Measurements from ENCODE around the gene TMEM92.

DNA sequence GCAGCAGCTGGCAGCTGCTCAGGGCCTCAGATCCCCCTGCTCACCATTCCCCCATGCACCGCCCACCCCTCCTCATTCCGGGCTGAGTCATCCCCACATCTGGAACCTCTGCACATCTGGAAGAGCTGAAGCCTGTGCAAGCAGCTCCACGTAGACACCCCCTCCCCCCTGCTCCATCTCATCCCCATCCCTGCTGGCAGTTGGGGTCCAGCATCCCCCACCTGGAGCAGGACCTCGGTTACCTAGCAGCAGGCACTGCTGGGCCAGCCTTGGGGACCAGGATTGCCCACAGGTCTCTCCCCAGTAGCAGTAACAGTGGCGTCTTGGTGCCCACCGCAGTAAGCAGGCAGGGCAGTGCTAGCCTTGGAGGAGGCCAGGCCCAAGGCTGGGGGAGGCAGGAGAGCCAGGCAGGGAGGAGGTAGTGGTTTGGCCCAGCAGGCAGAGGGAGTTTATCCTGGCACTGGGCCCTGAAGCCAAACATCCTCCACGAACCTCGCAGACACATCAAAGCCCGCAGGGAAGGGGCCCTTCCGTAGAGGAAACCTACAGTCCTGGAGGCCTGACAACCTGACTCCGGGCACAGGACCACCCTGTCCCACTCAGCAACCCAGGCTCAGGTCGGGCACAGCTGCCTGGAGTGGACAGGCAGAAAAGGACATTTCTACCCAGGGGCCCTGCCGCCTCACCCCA, 7.7 kb upstream of the TMEM92 start:
- TF ChIP-seq, protein P1, sequence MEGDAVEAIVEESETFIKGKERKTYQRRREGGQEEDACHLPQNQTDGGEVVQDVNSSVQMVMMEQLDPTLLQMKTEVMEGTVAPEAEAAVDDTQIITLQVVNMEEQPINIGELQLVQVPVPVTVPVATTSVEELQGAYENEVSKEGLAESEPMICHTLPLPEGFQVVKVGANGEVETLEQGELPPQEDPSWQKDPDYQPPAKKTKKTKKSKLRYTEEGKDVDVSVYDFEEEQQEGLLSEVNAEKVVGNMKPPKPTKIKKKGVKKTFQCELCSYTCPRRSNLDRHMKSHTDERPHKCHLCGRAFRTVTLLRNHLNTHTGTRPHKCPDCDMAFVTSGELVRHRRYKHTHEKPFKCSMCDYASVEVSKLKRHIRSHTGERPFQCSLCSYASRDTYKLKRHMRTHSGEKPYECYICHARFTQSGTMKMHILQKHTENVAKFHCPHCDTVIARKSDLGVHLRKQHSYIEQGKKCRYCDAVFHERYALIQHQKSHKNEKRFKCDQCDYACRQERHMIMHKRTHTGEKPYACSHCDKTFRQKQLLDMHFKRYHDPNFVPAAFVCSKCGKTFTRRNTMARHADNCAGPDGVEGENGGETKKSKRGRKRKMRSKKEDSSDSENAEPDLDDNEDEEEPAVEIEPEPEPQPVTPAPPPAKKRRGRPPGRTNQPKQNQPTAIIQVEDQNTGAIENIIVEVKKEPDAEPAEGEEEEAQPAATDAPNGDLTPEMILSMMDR (conservative IDR thresholded peaks at IDR 0.05; ENCODE audit: low read length), result no peak
- no peak for TF ChIP-seq EZH2phosphoT487 (IDR thresholded peaks at IDR 0.05; ENCODE audit: borderline replicate concordance, low read depth, low read length)

All from OCI-LY7 (cell line).